LNCaP clone FGC (cell line): Measurements from ENCODE around the gene DYNLT1.
"Not testable (repeated sequence)": the region's sequence is repeated elsewhere in the genome, so short reads cannot be mapped to it uniquely, and the experiment has no call there.

Source experiments
- DNase-seq: peaks from one replicate; pipeline ENCODE4 v3.0.0-alpha.2; 2011; ENCODE audit warnings: low read depth
- H3K4me3 ChIP-seq: 2 replicates; pipeline ENCODE4 v1.5.1; 2011; ENCODE audit warnings: mild to moderate bottlenecking, low read depth, low read length, control low read depth
- CTCF ChIP-seq: IDR thresholded peaks from 2 replicates; pipeline ENCODE4 v1.5.1; 2012; ENCODE audit warnings: mild to moderate bottlenecking; ENCODE audit not compliant: control insufficient read depth, insufficient read depth; ENCODE audit errors: extremely low read depth

Gene DYNLT1

GRCh38 chr6:158620963-158621693 lies 23.4 kb downstream of the DYNLT1 start:
- no peak overlapping the region for H3K4me3 ChIP-seq
- DNase-seq: no peak
- no peak for TF ChIP-seq CTCF

- DNase-seq: peak; percentile 52
- H3K4me3 ChIP-seq: no peak overlapping the region
- TF ChIP-seq CTCF: no peak
These were observed 24.4 kb downstream of the DYNLT1 start for GRCh38 chr6:158619922-158620801.

GRCh38 chr6:158618289-158618688 lies 26.3 kb downstream of the DYNLT1 start:
- H3K4me3 ChIP-seq, DNase-seq: not testable (repeated sequence)

- not testable (repeated sequence) for H3K4me3 ChIP-seq, DNase-seq
These were observed 29.9 kb downstream of the DYNLT1 start for GRCh38 chr6:158614606-158615005.

- TF ChIP-seq CTCF: no peak
- no peak overlapping the region for H3K4me3 ChIP-seq
- no peak for DNase-seq
These were observed 32.8 kb downstream of the DYNLT1 start for GRCh38 chr6:158611541-158612370.

GRCh38 chr6:158611039-158611438 lies 33.5 kb downstream of the DYNLT1 start:
- no peak overlapping the region for H3K4me3 ChIP-seq
- no peak for DNase-seq
- no peak for TF ChIP-seq CTCF

GRCh38 chr6:158610319-158610968 lies 34.1 kb downstream of the DYNLT1 start:
- no peak for TF ChIP-seq CTCF
- no peak overlapping the region for H3K4me3 ChIP-seq
- no peak for DNase-seq
